GM12891 (cell line): Measurements from ENCODE around the gene PIAS1.

Source experiments
- PAX5 ChIP-seq: IDR thresholded peaks from 2 replicates; pipeline ENCODE4 v1.6.1; 2011; ENCODE audit warnings: low read length, moderate library complexity, mild to moderate bottlenecking; ENCODE audit not compliant: insufficient read depth, severe bottlenecking
- POLR2A ChIP-seq: IDR thresholded peaks from 2 replicates; pipeline ENCODE4 v1.6.1; 2011; ENCODE audit warnings: low read depth, low read length, control low read depth
- POLR2AphosphoS5 ChIP-seq: IDR thresholded peaks from 2 replicates; pipeline ENCODE4 v1.6.1; 2011; ENCODE audit warnings: low read depth, low read length, control low read depth
- POU2F2 ChIP-seq: IDR thresholded peaks from 2 replicates; pipeline ENCODE4 v1.6.1; 2011; ENCODE audit warnings: low read depth, mild to moderate bottlenecking, control low read depth, low read length, moderate library complexity
- SPI1 ChIP-seq: IDR thresholded peaks from 2 replicates; pipeline ENCODE4 v1.6.1; 2011; ENCODE audit warnings: low read depth, low read length, control low read depth
- TAF1 ChIP-seq: IDR thresholded peaks from 2 replicates; pipeline ENCODE4 v1.6.1; 2011; ENCODE audit warnings: low read depth, low read length, control low read depth

GRCh38 chr15:68045289-68046265, 8.5 kb upstream of the PIAS1 start:
- TF ChIP-seq TAF1: no peak
- TF ChIP-seq SPI1: no peak
- no peak for TF ChIP-seq POLR2AphosphoS5
- TF ChIP-seq POLR2A: no peak
- no peak for TF ChIP-seq PAX5
- TF ChIP-seq POU2F2: no peak
